Measurements from ENCODE around the gene ATP13A5. TPM values are rescaled to one million over a fixed set of nuclear protein-coding genes. Genes with fewer than 3 reads are reported as not detected.

The ATP13A5 gene
- total RNA-seq, 1 experiment from 2014 or later: not detected

DNA sequence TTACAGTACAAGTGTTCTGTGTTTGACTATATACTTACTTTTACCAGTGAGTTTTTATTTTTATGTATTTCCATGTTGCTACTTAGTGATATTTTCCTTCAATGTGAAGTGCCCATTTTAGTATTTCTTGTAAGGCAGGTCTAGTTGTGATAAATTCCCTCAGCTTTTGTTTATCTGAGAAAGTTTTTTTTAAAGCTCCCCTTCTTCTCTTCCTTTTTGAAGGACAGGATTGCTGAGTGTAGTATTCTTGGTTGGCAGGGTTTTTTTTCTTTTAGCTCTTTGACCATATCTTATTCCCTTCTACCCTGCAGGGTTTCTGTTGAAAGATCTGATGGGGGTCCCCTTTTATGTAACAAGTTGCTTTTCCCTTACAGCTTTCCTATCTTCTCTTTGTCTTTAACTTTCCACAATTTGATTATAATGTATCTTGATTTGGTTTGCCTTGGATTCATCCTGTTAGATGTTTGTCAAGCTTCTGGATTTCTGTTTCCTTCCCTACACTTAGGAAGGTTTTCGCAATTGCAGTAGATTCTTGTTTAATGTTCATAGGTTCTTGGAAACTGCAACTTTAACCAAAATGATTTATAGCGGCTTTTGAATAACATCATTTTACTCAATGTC is 129.6 kb downstream of the ATP13A5 start:
- Histone ChIP-seq H3K4me2 (ENCODE audit: insufficient read depth, insufficient read length, low read length) (no peak overlapping the region), H2BK5ac (ENCODE audit: insufficient read length, low read length) (no peak overlapping the region), H2BK15ac (ENCODE audit: low read depth, low read length) (no peak overlapping the region), H3T11ph (ENCODE audit: low read length) (no peak overlapping the region), H2AK5ac (ENCODE audit: insufficient read length, low read length) (no peak overlapping the region), H2AFZ (ENCODE audit: low read length) (no peak overlapping the region), H2BK120ac (ENCODE audit: low read depth, low read length, poor library complexity, severe bottlenecking) (no peak overlapping the region), H2BK12ac (ENCODE audit: insufficient read length, low read depth, low read length) (no peak overlapping the region), H2BK20ac (ENCODE audit: low read depth, low read length, poor library complexity, severe bottlenecking) (no peak overlapping the region), H4K20me1 (ENCODE audit: control insufficient read depth, insufficient read depth, insufficient read length) (no peaks in the 10 kb centered on the region), H3K18ac (ENCODE audit: insufficient read length, low read depth, low read length) (no peak overlapping the region), H3K4ac (ENCODE audit: low read depth, low read length) (no peak overlapping the region), H3K23ac (ENCODE audit: insufficient read length, low read depth, low read length) (no peak overlapping the region), H3K14ac (ENCODE audit: insufficient read depth, low read length) (no peak overlapping the region), H3K79me2 (ENCODE audit: insufficient read depth, low read length) (no peaks in the 10 kb centered on the region), H3K27me3 (ENCODE audit: insufficient read depth, low read length) (no peaks in the 10 kb centered on the region), H3K9ac (ENCODE audit: extremely low read depth, insufficient read length, low read length) (no peak overlapping the region), H3K27ac (ENCODE audit: insufficient read length, low read depth, low read length) (no peak overlapping the region), H3K79me1 (ENCODE audit: insufficient read depth, low read depth, low read length, poor library complexity, severe bottlenecking) (no peaks in the 10 kb centered on the region), H4K91ac (ENCODE audit: insufficient read length, low read depth, low read length) (no peak overlapping the region), H3K23me2 (ENCODE audit: insufficient read length, low read depth, low read length, poor library complexity, severe bottlenecking) (no peaks in the 10 kb centered on the region), H3K56ac (ENCODE audit: insufficient read length, low read depth, low read length) (no peak overlapping the region), H3K4me1 (ENCODE audit: insufficient read depth, low read length) (no peaks in the 10 kb centered on the region), H3K9me3 (ENCODE audit: control insufficient read depth, low read depth, low read length) (no peaks in the 10 kb centered on the region), H4K5ac (ENCODE audit: insufficient read length, low read depth, low read length) (no peak overlapping the region), H4K8ac (replicated peaks; ENCODE audit: insufficient read length, low read depth, low read length) (no peak overlapping the region)
- Mint-ChIP-seq H3K4me3 (no peak overlapping the region), H3K4me1 (no peaks in the 10 kb centered on the region), H3K27me3 (ENCODE audit: low read depth) (no peaks in the 10 kb centered on the region; the same call in 1 of the 2 replicates), H3K27ac (no peak overlapping the region), H3K36me3 (ENCODE audit: insufficient read depth in 1 of 3, low read depth in 3 of 3) (peaks cover 26 to 31% (median 30%) of the 10 kb centered on the region in 3 experiments), H3K9me3 (peaks cover 33 to 34% of the 10 kb centered on the region in 2 experiments)
- no peak for DNase-seq
- TF ChIP-seq, protein P1, sequence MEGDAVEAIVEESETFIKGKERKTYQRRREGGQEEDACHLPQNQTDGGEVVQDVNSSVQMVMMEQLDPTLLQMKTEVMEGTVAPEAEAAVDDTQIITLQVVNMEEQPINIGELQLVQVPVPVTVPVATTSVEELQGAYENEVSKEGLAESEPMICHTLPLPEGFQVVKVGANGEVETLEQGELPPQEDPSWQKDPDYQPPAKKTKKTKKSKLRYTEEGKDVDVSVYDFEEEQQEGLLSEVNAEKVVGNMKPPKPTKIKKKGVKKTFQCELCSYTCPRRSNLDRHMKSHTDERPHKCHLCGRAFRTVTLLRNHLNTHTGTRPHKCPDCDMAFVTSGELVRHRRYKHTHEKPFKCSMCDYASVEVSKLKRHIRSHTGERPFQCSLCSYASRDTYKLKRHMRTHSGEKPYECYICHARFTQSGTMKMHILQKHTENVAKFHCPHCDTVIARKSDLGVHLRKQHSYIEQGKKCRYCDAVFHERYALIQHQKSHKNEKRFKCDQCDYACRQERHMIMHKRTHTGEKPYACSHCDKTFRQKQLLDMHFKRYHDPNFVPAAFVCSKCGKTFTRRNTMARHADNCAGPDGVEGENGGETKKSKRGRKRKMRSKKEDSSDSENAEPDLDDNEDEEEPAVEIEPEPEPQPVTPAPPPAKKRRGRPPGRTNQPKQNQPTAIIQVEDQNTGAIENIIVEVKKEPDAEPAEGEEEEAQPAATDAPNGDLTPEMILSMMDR (conservative IDR thresholded peaks at IDR 0.05): no peak
- no CpG with 5 or more reads among the region's 2 CpGs for WGBS (ENCODE audit: extremely low coverage, insufficient read length, low lambda C conversion rate)
